GM18498 (cell line): ENCODE results near the gene SLC6A12.

Experiments
- ATAC-seq: cut with Tn5 transposase; IDR thresholded peaks from one replicate; pipeline ENCODE4 v1.9.1; 2021; ENCODE audit warnings: mild to moderate bottlenecking, moderate library complexity; ENCODE audit not compliant: unreplicated experiment

The SLC6A12 gene

DNA sequence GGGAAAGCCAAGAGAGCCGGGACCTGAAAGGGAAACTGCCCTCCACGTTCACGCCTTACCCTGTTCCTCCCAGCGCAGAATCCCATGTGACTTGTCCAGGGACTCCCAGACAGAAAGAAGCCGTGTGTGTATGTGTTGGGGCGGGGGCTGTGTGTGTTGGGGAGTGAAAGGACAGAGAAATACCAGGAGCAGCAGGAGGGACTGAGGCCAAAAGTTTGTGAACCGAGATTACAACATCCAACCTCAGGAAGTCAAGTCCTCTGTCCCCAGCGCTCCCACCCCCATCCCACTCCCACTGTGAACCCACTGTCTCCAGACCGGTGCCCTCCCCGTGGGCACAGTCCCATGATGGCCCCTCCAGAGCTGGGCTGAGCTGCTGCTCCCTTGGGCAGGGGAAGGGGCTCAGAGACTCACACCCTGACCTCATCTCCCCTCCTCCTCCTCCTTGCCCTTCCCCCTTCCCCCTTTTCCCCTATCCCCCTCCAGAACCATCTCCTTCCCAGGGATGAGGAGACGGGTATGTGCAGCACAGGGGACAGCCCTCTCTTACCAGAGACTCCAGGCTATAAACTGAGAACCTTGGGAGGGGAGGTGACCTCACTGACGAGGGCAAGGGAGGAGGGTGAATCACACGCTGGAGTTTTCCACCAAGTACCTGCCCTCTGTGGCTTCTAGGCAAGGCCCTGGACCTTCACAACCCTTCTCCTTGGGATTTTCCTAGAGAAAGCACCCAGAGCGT, at the start of gene SLC6A12:
TSS of gene SLC6A12 (minus strand) at position 155 of the 739 bp plus-strand sequence. CDS start 4,171 bp downstream, outside the sequence.
- ATAC-seq, result no peak

DNA sequence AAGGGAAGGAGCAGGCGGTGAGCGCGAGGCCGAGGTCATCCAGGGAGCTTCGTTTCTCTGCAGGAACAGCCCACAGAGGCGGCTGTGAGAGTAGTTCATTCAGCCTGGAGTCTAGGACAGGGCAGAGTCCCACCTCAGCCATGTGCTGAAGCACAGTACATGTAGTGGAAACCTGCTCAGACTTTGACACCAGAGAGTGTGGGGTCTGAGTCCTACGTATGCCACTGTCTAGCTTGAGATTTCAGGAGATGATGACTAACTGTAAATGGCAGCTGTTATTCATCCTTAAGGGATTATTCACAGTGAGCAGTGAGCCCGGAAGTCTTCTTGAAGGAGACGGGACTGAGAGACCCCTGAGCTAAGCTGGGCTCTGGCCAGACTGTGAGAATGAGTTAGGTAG, 49.6 kb upstream of the SLC6A12 start:
- ATAC-seq, result no peak

DNA sequence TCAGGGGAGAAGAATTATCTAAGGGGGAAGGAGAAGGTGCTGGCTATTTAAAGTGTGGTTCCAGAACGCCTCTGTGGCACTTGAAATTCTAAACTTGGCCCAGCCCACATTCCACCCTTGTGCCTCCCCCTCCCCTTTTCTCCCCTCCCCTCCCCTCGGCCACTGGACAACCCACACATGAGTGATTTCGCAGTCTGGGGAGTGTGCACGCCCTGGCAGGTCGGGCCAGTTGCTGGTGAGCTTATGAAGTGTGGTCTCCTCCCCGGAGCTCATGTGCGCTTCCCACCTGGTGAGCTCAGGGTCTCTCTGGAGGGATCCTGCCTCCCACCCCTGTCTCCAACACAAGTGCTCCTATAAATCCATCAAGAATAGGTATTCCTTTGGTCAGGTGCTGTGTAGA, 48.9 kb upstream of the SLC6A12 start, which contains the start of gene SLC6A13:
TSS of gene SLC6A13 (minus strand) at position 20 of the 400 bp plus-strand sequence. CDS start 2,784 bp downstream, outside the sequence.
- ATAC-seq, result no peak

DNA sequence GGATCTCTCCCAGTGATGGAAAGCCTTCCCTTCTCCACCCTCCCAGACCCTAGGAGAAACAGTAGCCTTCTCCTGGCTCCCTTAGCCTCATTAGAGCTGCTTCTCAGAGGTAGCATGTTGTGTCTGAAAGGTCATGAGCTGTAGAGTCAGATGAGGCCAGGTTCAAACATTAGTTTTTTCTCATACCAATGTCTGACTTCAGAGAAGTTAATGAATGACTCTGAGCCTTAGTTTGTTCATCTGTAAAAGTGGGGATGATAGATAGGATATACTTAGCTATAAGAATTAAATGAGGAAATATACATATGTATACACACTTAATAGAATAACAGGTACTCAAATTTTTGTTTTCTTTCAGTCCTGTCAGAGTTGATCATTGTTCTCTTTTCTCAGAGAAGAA, 48.2 kb upstream of the SLC6A12 start:
- ATAC-seq, result no peak

DNA sequence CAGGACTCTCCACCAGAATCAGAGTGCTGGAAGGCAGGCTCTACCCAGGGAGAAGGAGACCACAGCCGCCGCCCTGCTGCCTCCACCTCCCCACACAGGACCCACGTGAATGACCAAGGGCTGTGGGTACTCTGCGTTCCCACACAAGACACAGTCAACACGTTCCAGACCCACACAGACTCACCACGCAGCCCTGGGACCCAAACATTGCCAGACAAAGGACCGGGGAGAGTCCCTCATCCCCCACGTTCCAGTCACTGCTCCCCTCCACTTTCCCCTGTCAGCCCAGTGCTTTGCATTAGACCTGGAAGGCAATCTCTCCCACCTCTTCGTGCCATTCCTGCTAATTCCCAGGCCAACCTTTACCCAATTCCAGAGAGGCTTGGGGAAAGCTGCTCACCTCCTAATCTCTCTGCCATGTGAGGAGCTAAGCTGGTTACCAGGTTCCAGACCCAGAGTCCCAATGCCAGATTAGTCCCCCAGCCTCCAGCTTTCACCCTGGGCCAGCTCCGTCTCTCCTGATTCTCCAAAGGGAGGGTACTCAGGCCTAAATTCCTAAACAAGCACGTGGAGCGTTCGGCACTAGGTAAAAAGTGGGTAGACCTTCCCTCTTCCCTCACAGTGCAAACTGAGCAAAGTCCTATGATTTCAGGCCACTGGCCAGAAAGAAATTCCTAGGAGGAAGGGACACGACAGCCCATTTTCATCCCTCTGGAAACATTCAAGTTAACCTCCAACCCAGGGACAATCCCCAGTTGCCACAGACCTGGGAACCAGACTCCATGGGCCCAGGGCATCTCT, 43.8 kb upstream of the SLC6A12 start:
- ATAC-seq, result no peak

DNA sequence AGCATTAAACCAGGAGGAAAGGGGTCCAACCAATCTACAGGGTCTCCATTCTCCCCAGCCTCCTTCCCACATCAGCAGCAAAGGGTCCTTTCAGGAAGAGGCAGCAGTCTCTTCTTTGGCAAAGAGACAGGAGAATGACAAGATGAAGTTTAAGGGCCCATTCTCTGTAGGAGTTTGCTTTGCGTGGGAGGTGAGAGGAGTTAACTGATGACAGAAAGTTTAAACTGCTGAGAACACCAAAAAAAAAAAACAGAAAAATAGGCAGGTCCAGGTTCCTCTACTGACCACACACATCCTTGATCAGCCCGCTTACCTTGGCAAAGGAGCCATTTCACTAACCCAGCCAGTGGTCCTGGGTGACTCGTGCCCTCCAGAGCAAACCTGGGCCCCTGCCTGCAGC, 43.0 kb upstream of the SLC6A12 start:
- no peak for ATAC-seq

DNA sequence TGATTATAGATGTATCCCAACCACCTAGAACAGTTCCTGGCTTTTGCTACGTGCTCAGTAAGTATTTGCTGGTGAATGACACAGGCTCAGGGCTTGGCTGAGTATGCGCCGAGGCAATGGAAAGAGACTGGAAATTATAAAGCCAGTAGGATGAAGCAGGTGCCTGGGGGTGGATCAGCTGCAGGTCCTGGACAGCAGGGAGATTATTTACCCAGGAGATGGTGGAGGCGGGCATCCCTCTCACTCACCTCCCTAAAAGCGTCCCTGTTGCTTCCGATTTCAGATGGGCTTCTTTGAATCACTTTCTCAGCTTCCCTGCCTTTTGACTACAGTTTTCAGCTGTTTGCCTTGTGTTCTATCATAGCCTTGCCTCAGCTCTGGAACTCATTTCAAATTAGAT, 42.3 kb upstream of the SLC6A12 start:
- no peak for ATAC-seq

DNA sequence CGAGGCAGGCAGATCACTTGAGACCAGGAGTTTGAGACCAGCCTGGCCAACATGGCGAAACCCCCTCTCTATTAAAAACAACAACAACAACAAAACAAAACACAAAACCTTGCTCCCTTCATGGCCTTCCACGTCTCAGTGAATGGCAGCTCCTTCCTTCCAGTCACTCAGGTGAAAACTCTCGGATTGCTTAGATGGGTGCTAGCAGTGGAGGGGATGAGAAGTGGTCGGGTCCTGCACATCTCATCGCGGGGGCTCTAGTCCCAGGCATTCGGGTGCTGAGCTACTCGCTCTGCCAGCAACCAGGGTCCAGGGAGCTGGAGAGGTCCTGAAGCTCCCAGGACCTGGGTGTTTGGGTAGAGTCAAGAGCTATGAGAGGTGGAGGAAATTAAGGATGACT, 41.0 kb upstream of the SLC6A12 start:
- no peak for ATAC-seq

DNA sequence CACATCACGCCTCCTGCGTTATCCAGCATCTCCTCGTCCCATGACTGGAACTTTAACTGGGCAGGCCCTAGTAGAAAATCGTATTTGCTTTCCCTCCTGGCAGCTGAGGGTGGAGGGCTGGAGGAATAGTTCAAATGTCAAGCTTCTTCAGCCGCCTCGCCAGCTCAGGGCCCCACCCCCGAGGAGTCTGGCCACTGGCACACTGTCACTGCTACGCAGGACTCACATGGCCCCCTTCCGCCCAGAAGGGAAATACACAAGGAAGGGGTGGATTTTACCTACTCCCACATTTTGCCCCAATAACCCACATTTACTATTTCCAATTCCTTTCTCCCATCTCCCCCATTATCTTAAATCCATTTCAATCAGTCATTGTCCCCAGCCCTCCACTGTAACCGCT, 40.1 kb upstream of the SLC6A12 start:
- ATAC-seq, result no peak

DNA sequence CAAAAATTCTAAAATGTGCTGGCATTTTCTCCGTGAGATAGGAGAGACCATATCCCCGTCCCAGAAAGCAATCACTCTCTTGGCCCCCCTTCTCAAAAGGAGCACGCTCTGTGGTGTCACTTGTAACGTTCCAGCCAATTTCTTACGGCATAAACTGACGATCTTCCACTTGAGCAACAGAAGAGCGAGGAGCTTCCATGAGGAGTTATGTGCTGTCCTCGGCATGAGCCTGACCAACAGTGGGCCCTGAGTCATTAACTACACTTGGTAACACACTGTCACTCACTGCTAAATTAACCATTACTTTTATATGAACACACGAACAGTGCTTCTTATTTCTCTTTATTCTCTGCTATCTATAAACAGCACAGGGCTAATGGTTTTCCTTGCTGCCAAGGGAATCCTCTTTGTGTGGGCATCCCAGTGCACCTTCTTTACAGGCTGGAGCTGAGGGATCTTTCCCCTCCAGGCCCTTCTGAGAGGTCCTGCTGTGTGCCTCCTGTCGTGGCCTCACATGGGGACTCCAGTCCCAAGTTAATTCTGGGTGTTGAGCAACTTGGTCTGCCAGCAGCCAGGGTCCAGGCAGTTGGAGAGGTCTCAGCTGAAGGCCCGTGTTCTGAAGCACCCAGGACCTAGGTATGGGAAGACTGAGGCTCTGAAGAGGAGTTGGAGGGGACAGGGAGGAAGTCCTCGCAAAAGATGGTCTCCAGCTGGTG, 39.3 kb upstream of the SLC6A12 start:
- ATAC-seq, result no peak

DNA sequence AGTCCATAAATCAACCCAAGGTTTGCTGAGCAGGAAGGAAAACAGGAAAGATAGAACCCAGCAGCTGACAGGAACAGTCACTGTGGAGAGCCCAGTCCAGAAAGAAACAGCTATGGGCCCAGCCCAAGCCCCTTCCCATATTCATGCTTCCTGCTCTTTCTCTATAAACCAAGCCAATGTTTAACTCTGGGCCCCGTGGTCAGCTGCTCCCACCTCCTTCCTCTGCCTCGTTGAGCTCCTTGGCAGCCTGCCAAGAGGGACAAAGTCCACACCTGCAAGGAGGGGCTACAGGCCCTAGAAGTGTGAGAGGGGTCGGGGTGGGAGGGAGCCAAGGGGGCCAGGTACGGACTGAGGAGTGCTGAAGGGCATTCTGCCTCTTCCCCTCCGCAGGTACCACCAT, 38.7 kb upstream of the SLC6A12 start:
- ATAC-seq, result no peak

DNA sequence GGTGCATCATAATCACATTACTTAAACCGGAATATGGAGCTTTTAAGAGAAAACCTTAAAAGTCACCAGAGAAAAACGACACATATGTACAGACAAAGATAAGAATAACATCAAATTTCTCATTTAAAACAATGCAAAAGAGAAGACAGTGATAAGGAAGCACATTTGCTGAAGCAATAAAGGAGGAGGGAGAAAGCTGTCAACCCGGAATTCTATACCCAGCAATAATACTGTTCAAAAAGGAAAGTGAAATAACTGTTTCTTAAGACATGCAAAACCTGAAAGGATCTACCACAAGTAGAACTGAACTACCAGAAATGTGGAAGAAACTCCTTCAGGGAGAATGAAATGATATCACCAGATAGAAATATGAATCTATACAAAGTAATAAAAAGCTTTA, 33.3 kb upstream of the SLC6A12 start:
- ATAC-seq, result no peak

DNA sequence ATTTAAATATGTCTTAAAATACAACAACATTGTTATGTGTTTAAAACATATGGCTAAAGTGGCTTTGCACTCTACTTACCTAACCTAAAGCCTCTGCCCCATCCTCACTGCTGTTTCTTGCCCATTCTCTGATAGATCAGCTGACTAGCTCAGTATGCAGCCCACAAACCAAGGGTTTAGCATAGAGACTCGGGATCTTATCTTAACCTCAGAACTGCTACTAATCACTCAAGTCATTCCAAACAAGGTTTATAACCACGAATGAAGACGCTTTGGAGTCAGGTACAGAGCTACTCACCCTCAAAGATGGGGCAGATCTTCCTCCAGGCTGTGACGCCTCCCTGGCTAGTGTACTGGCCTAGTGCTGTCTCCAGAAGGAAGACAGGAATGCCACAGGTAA, 29.4 kb upstream of the SLC6A12 start:
- ATAC-seq, result no peak

DNA sequence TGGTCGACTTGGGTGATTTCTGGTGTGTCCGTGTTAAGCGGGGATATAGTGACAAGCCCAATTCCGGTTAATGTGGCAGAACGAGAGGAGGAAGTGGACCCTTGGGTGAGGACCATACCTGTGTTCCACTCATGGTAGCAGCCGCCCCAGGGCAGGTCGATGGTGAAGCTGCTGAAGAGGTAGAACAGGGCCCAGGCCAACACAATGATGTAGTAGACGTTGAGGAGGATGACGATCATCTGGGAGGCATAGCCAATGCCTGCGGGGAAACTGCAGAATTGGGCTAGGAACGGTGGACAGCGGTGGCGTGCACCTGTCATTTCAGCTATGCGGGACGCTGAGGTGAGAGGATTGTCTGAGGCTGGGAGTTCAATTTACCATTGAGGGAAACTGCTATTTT, 28.5 kb upstream of the SLC6A12 start:
- ATAC-seq, result no peak

DNA sequence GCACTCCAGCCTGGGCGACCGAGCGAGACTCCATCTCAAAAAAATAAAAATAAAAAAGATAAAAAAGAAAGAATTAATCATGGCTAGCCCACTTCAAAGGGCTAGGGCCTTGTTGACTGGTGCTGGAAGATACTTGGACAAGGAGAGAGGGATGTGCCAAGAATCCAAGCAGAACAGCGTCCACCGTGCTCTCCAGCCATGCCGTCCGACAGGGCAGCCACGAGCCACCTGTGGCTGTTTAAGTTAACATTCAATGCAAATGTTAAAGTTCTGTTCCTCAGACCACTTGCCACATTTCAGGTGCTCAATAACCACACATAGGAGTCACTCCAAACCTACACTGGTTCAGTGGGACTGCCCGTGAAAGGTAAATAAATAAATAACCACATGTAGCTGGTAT, 27.3 kb upstream of the SLC6A12 start:
- ATAC-seq, result no peak

DNA sequence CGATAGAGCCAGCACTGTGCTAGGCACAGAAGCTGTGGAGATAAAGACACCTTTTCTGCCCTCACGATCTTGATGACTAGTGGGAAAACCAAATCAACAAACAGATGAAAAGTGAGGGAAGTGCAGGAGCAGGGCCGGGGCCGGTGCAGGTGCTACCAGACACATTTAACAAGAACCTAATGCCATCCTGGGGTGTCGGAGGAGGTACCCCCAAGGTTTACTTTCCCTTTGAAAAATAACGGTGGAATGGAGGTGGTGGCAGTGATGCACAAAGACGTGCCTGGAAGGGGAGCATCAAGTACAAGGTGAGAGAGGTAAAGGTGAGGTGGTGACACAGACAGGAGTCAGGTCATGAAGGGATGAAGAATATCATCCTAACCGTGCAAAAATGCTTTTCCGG, 26.6 kb upstream of the SLC6A12 start:
- no peak for ATAC-seq

DNA sequence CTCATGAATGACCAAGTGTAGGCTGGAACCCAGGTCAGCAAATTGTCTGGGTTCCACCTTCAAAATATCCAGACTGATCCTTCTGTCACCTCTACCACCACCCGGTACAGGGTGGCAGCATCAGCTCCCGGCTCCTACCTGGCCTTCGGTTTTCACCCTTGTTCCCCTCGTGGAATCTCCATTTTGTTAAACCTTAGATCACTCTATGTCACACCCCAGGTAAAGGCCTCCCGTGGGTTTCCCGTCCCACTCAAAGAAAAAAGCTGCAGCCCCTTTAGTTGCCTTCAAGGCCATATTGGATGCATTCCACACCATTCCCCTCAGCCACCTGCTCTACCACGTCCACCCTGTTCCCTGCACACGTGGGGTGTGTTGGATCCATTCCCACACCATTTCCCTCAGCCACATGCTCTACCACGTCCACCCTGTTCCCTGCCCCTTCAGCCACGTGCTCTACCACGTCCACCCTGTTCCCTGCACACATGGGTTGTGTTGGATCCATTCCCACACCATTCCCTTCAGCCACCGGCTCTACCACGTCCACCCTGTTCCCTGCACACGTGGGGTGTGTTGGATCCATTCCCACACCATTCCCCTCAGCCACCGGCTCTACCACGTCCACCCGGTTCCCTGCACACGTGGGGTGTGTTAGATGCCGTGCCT, 24.9 kb upstream of the SLC6A12 start:
- ATAC-seq, result no peak

DNA sequence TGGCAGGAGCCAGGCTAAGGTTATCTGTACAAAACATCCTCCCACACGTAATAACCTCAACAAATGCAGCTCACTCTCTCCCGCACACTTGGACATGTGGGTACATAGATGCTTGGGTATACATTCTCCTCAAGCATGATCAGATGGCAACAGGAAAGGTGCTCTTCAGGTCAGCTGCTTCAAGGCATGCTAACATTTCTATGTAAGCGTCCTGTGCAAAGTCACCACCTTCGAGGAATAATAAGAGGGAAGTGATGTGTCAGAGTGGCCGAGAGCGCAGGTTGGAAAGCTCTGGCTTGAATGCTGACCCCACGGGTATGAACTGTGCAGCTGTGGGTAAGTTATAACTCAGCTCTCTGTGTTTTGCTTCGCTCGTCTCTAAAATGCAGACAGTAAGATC, 24.2 kb upstream of the SLC6A12 start:
- ATAC-seq, result no peak

DNA sequence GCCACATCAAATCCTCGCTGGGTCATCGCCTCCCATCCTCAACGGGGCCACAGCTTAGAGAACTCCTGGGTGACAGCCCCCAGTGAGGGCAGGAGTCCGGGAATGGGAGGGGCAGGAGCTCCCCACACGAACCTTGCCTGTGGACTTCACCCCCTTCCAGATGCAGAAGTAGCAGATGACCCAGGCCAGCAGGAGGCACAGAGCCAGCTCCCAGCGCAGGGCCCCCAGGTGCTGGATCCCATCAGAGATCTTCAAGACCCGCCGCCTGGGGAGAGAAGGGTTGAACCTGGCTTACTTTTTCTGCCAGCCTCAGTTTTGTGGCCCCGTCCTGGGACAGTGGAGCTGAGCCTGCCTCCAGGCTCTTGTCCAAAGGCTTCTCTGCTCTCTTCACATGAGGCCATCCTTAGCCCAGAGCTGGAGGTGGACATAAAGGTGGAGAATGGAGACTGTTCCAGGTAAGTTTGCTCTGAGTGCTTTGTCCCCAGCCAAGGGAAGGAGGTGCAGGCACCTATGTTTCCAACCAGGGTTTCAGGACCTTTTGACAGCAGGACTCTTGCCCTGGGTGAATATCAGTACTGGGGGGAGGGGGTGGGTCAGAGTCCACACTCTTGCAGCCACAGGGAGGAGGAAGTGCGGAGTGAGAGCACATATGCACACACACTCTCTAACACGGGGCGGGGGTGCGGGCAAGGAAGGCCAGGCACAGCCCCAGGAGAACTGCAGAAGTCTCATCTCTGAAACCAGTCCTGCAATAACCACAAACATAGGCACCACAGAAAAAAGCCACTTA, 23.3 kb upstream of the SLC6A12 start:
- no peak for ATAC-seq

DNA sequence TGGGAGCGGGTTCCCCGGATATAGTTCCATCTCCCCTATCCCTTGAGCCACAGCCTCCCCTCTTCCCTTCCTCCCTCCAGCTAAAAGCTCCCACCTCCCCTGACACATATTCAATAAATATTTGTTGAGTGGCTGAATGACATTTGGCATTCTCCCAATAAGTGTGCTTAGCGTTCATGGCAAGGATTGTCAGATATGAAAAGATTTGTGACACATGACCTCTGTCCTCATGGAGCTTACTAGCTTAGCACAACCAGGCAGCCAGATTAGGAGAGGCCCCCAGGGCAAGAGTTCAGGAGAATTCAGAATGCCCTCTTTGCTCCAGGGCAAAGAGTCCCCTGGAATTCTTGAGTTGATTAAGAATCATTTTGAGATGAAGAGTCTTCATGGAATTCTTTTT, 22.5 kb upstream of the SLC6A12 start:
- no peak for ATAC-seq
